Progenitor cell of endocrine pancreas (in vitro differentiated cells): ENCODE data around the gene LSMEM2. TPM values are rescaled to one million over a fixed set of nuclear protein-coding genes. Genes with fewer than 3 reads are reported as not detected.

Experiments
- DNase-seq: peaks from one replicate; pipeline ENCODE4 v3.0.0; 2021; ENCODE audit warnings: low spot score; ENCODE audit not compliant: unreplicated experiment
- H3K27ac Mint-ChIP-seq: 2 replicates; pipeline ENCODE4 v1.8.0; 2021; ENCODE audit warnings: mild to moderate bottlenecking, moderate library complexity, mixed read lengths
- H3K27me3 Mint-ChIP-seq: 2 replicates; pipeline ENCODE4 v1.8.0; 2021; ENCODE audit warnings: mixed read lengths
- H3K36me3 Mint-ChIP-seq: 2 replicates; pipeline ENCODE4 v1.8.0; 2022; ENCODE audit warnings: mixed read lengths; ENCODE audit not compliant: insufficient read depth
- H3K4me1 Mint-ChIP-seq: 2 replicates; pipeline ENCODE4 v1.8.0; 2021; ENCODE audit warnings: low read depth, mixed read lengths
- H3K4me3 Mint-ChIP-seq: 2 replicates; pipeline ENCODE4 v1.8.0; 2021; ENCODE audit warnings: low read depth, mild to moderate bottlenecking, moderate library complexity, mixed read lengths
- H3K9me3 Mint-ChIP-seq: 2 replicates; pipeline ENCODE4 v1.8.0; 2021; ENCODE audit warnings: low read depth, mixed read lengths
- long read RNA-seq: library from polyadenylated mRNA; unstranded; transcript quantifications from one replicate; pipeline ENCODE4 v2.0.0, GENCODE V29; 2020
- total RNA-seq: library from RNA; stranded (reverse); gene quantifications from 2 replicates; pipeline ENCODE4 v1.2.1, GENCODE V29; 2021
- TF ChIP-seq, protein P1 (sequence below): fragments of 200-600 bp; sonication (generic); IDR thresholded peaks from one replicate; pipeline ENCODE4 v1.5.0; 2021; ENCODE audit warnings: antibody characterized with exemption, mild to moderate bottlenecking; ENCODE audit not compliant: unreplicated experiment

LSMEM2 gene
- not detected in 2 replicates for total RNA-seq
- long read RNA-seq = 0 reads

DNA sequence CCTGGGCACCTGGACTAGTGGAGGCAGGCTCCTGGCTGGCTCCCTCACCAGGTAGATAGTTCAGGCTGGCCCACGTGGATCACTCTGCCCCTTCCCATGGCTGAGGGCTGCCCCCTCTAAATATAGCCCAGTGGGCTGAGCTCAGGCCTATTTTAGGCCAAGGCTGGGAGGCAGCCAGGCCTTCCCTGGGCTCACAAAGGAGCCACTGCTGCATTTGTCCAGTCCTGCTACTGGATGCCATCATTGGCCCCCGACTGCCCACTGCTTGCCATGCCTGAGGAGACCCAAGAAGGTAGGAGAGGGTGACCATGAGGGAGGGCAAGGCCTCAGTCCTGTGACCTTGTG, at the start of gene LSMEM2:
LSMEM2 (plus strand) TSS at position 208 of the 345 bp plus-strand sequence; CDS start at position 235, 27 bp downstream.
- Mint-ChIP-seq H3K4me1 (peaks cover 5% of the 10 kb centered on the region), H3K9me3 (no peaks in the 10 kb centered on the region), H3K36me3 (peaks cover 5% of the 10 kb centered on the region), H3K4me3 (no peak within 1 kb of the TSS), H3K27ac (no peak within 1 kb of the TSS), H3K27me3 (peaks cover 49% of the 10 kb centered on the region)
- DNase-seq = no peak
- TF ChIP-seq, protein P1, sequence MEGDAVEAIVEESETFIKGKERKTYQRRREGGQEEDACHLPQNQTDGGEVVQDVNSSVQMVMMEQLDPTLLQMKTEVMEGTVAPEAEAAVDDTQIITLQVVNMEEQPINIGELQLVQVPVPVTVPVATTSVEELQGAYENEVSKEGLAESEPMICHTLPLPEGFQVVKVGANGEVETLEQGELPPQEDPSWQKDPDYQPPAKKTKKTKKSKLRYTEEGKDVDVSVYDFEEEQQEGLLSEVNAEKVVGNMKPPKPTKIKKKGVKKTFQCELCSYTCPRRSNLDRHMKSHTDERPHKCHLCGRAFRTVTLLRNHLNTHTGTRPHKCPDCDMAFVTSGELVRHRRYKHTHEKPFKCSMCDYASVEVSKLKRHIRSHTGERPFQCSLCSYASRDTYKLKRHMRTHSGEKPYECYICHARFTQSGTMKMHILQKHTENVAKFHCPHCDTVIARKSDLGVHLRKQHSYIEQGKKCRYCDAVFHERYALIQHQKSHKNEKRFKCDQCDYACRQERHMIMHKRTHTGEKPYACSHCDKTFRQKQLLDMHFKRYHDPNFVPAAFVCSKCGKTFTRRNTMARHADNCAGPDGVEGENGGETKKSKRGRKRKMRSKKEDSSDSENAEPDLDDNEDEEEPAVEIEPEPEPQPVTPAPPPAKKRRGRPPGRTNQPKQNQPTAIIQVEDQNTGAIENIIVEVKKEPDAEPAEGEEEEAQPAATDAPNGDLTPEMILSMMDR = no peak

- Mint-ChIP-seq H3K9me3 (no peaks in the 10 kb centered on the region), H3K27me3 (peaks cover 20% of the 10 kb centered on the region), H3K4me3 (peak overlapping the region; percentile 35), H3K36me3 (no peaks in the 10 kb centered on the region), H3K4me1 (peaks cover 29% of the 10 kb centered on the region), H3K27ac (no peak overlapping the region)
- no peak for DNase-seq
- TF ChIP-seq, protein P1 = no peak
Measured at GRCh38 chr3:50229490-50229889, 49.4 kb upstream of the LSMEM2 start.

- TF ChIP-seq, protein P1 = no peak
- no peak for DNase-seq
- Mint-ChIP-seq H3K27me3 (peaks cover 12% of the 10 kb centered on the region), H3K27ac (no peak overlapping the region), H3K9me3 (no peaks in the 10 kb centered on the region), H3K4me3 (no peak overlapping the region), H3K4me1 (peaks cover 25% of the 10 kb centered on the region), H3K36me3 (no peaks in the 10 kb centered on the region)
Measured at GRCh38 chr3:50230104-50230793, 48.6 kb upstream of the LSMEM2 start.

DNA sequence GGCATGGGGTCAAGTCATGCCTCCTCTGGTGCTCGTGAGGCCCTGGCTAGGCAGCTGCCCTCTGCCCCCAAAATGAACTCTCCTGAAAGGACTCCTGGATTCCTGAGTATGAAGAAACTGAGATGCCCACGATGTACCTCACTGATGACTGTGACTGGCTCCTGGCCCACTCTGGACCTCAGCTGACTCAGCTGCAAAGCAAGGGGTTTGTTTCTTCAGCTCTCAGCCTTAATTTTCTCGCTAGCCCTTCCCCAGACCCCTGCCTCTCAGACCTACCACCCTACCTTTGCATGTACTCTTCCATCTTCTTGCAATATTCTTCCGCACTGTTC, 48.1 kb upstream of the LSMEM2 start:
- TF ChIP-seq, protein P1 = no peak
- Mint-ChIP-seq H3K27me3 (peaks cover 10% of the 10 kb centered on the region), H3K4me3 (no peak overlapping the region), H3K27ac (no peak overlapping the region), H3K4me1 (peaks cover 28% of the 10 kb centered on the region), H3K36me3 (no peaks in the 10 kb centered on the region), H3K9me3 (no peaks in the 10 kb centered on the region)
- DNase-seq = no peak

DNA sequence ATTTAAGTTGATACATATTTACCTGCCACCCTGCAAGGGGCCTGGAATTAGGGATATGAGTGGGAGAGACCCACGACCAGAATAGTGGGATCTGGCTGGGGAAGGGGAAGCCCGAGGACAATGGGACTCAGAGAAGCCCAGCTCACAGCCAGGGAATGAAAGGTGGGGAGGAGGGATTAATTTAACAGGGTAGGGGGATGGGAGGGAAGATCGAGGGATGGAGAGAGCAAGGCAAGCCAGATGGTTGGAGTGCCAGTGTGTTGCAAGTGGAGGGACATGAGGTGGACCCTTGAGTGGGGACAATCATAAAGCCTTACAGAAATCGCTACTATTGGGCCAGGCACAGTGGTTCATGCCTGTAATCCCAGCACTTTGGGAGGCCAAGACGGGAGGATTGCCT, 47.3 kb upstream of the LSMEM2 start:
- no peak for DNase-seq
- no peaks in the 10 kb centered on the region for H3K9me3 Mint-ChIP-seq
- H3K36me3 Mint-ChIP-seq = no peaks in the 10 kb centered on the region
- H3K4me3 Mint-ChIP-seq = no peak overlapping the region
- peaks cover 31% of the 10 kb centered on the region for H3K4me1 Mint-ChIP-seq
- H3K27ac Mint-ChIP-seq = no peak overlapping the region
- H3K27me3 Mint-ChIP-seq = peaks cover 4% of the 10 kb centered on the region
- TF ChIP-seq, protein P1 = no peak
